ENCODE results near the gene TMEM132E. TPM values are rescaled to one million over a fixed set of nuclear protein-coding genes. Genes with fewer than 3 reads are reported as not detected.

The TMEM132E gene
- total RNA-seq, 2 donors from 2014 or later: not detected

- ATAC-seq (no peak), DNase-seq (ENCODE audit: low spot score in 2 of 2) (no peak)
- Mint-ChIP-seq H3K9me3 (no peaks in the 10 kb centered on the region), H3K36me3 (no peaks in the 10 kb centered on the region), H3K27ac (no peak overlapping the region)
Measured at GRCh38 chr17:34565713-34566112, 13.7 kb upstream of the TMEM132E start.

- DNase-seq (ENCODE audit: low spot score in 2 of 2): no peak
- H3K9me3 Mint-ChIP-seq: no peaks in the 10 kb centered on the region
Measured at GRCh38 chr17:34566201-34566600, 13.2 kb upstream of the TMEM132E start.

GRCh38 chr17:34566873-34567272 is 12.5 kb upstream of the TMEM132E start:
- DNase-seq (ENCODE audit: low spot score in 2 of 2) (no peak), ATAC-seq (no peak)
- Mint-ChIP-seq H3K9me3 (no peaks in the 10 kb centered on the region), H3K27ac (no peak overlapping the region), H3K36me3 (no peaks in the 10 kb centered on the region)

More at GRCh38 chr17:34566201-34566600, 13.2 kb upstream of the TMEM132E start:
- Mint-ChIP-seq H3K27ac (no peak overlapping the region), H3K36me3 (no peaks in the 10 kb centered on the region)
- no peak for ATAC-seq

GRCh38 chr17:34567691-34568465 is 11.5 kb upstream of the TMEM132E start:
- no peak for DNase-seq (ENCODE audit: low spot score in 2 of 2)
- Mint-ChIP-seq H3K27ac (no peak overlapping the region), H3K9me3 (no peaks in the 10 kb centered on the region), H3K36me3 (no peaks in the 10 kb centered on the region)
- no peak for ATAC-seq

- H3K9me3 Mint-ChIP-seq: no peaks in the 10 kb centered on the region
- no peak overlapping the region for H3K27ac Mint-ChIP-seq
- no peak for DNase-seq (ENCODE audit: low spot score in 2 of 2)
- no peaks in the 10 kb centered on the region for H3K36me3 Mint-ChIP-seq
- ATAC-seq: no peak
Measured at GRCh38 chr17:34568953-34569352, 10.4 kb upstream of the TMEM132E start.

GRCh38 chr17:34569591-34569990 is 9.8 kb upstream of the TMEM132E start:
- DNase-seq (ENCODE audit: low spot score in 2 of 2) (no peak), ATAC-seq (no peak)
- Mint-ChIP-seq H3K36me3 (no peaks in the 10 kb centered on the region), H3K27ac (no peak overlapping the region), H3K9me3 (no peaks in the 10 kb centered on the region)

GRCh38 chr17:34570506-34570905 is 8.9 kb upstream of the TMEM132E start:
- Mint-ChIP-seq H3K9me3 (no peaks in the 10 kb centered on the region), H3K27ac (no peak overlapping the region), H3K36me3 (no peaks in the 10 kb centered on the region)
- DNase-seq (ENCODE audit: low spot score in 2 of 2) (no peak), ATAC-seq (no peak)

- Mint-ChIP-seq H3K27ac (no peak overlapping the region), H3K36me3 (no peaks in the 10 kb centered on the region), H3K9me3 (no peaks in the 10 kb centered on the region)
- ATAC-seq (no peak), DNase-seq (ENCODE audit: low spot score in 2 of 2) (no peak)
Measured at GRCh38 chr17:34571428-34572130, 7.8 kb upstream of the TMEM132E start.

GRCh38 chr17:34572483-34572882 is 6.9 kb upstream of the TMEM132E start:
- DNase-seq (ENCODE audit: low spot score in 2 of 2) (no peak), ATAC-seq (no peak)
- Mint-ChIP-seq H3K27ac (no peak overlapping the region), H3K9me3 (no peaks in the 10 kb centered on the region), H3K36me3 (no peaks in the 10 kb centered on the region)

GRCh38 chr17:34575182-34575581 is 4.2 kb upstream of the TMEM132E start:
- ATAC-seq (no peak), DNase-seq (ENCODE audit: low spot score in 2 of 2) (no peak)
- H3K36me3 Mint-ChIP-seq: peaks cover 0 to 6% of the 10 kb centered on the region in 2 donors

GRCh38 chr17:34578016-34578415 is 1.4 kb upstream of the TMEM132E start:
- no peak for DNase-seq (ENCODE audit: low spot score in 2 of 2)
- ATAC-seq: no peak
- no peak overlapping the region for H3K27ac Mint-ChIP-seq
- peaks cover 0 to 6% of the 10 kb centered on the region in 2 donors for H3K36me3 Mint-ChIP-seq
- no peaks in the 10 kb centered on the region for H3K9me3 Mint-ChIP-seq

More at GRCh38 chr17:34575182-34575581, 4.2 kb upstream of the TMEM132E start:
- Mint-ChIP-seq H3K27ac (no peak overlapping the region), H3K9me3 (no peaks in the 10 kb centered on the region)

GRCh38 chr17:34578656-34579016 is 746 bp upstream of the TMEM132E start:
- DNase-seq (ENCODE audit: low spot score in 2 of 2): no peak
- no peak for ATAC-seq
- Mint-ChIP-seq H3K9me3 (no peaks in the 10 kb centered on the region), H3K27ac (no peak overlapping the region), H3K36me3 (peaks cover 0 to 6% of the 10 kb centered on the region in 2 donors)

GRCh38 chr17:34579979-34580684 is 750 bp downstream of the TMEM132E start:
- DNase-seq (ENCODE audit: low spot score in 2 of 2): no peak

GRCh38 chr17:34580685-34581445 is 1.5 kb downstream of the TMEM132E start:
- Mint-ChIP-seq H3K9me3 (no peaks in the 10 kb centered on the region), H3K36me3 (peaks cover 0 to 6% of the 10 kb centered on the region in 2 donors), H3K27ac (no peak overlapping the region)
- no peak for DNase-seq (ENCODE audit: low spot score in 2 of 2)
- ATAC-seq: no peak

More at GRCh38 chr17:34579979-34580684, 750 bp downstream of the TMEM132E start:
- peak; percentile 26 to 33 for ATAC-seq
- H3K27ac Mint-ChIP-seq: no peak overlapping the region
- peaks cover 0 to 6% of the 10 kb centered on the region in 2 donors for H3K36me3 Mint-ChIP-seq
- H3K9me3 Mint-ChIP-seq: no peaks in the 10 kb centered on the region

- Mint-ChIP-seq H3K9me3 (no peaks in the 10 kb centered on the region), H3K27ac (no peak overlapping the region), H3K36me3 (peaks cover 0 to 6% of the 10 kb centered on the region in 2 donors)
- DNase-seq (ENCODE audit: low spot score in 2 of 2) (no peak), ATAC-seq (no peak)
Measured at GRCh38 chr17:34581446-34582184, 2.2 kb downstream of the TMEM132E start.

All from activated naive CD4-positive, alpha-beta T cell treated with anti-CD3 and anti-CD28 coated beads, Interleukin-2, amount 50 U/mL, for 72 hours (primary cell).